HL-60 (cell line): Measurements from ENCODE around the gene TSHZ2.

Experiments
- DNase-seq, 2 experiments: peaks; one replicate each; pipeline ENCODE4 v3.0.0-alpha.2; 2010 to 2020; ENCODE audit warnings: low read depth in 1 of 2, low spot score in 1 of 2
- H3K27ac ChIP-seq: fragments of 250-450 bp; sonication (Bioruptor Pico); replicated peaks from 2 replicates; pipeline ENCODE4 v1.5.1; 2020; ENCODE audit warnings: mild to moderate bottlenecking, moderate library complexity
- H3K27me3 ChIP-seq: fragments of 250-450 bp; sonication (Bioruptor Pico); 2 replicates; pipeline ENCODE4 v1.5.1; 2021; ENCODE audit warnings: mild to moderate bottlenecking, moderate library complexity; ENCODE audit not compliant: insufficient read depth, poor library complexity, severe bottlenecking
- H3K4me3 ChIP-seq: replicated peaks from 2 replicates; pipeline ENCODE4 v1.5.1; 2011; ENCODE audit warnings: mild to moderate bottlenecking, control low read depth, low read length; ENCODE audit not compliant: insufficient read depth
- CTCF ChIP-seq: IDR thresholded peaks from one replicate; pipeline ENCODE4 v1.5.1; 2011; ENCODE audit warnings: low read length, control low read depth, inconsistent platforms; ENCODE audit not compliant: insufficient read depth
- GABPA ChIP-seq: IDR thresholded peaks from 2 replicates; pipeline ENCODE4 v1.6.1; 2012; ENCODE audit warnings: low read depth
- POLR2AphosphoS5 ChIP-seq: IDR thresholded peaks from 2 replicates; pipeline ENCODE4 v1.6.1; 2012; ENCODE audit warnings: low read depth
- REST ChIP-seq: IDR thresholded peaks from 2 replicates; pipeline ENCODE4 v1.6.1; 2012; ENCODE audit warnings: low read depth; ENCODE audit not compliant: insufficient replicate concordance
- SPI1 ChIP-seq: IDR thresholded peaks from 2 replicates; pipeline ENCODE4 v1.6.1; 2012; ENCODE audit warnings: low read depth, mild to moderate bottlenecking, borderline replicate concordance

TSHZ2 gene

GRCh38 chr20:53274807-53275206 lies 302.6 kb downstream of the TSHZ2 start:
- Histone ChIP-seq H3K27me3 (no peaks in the 10 kb centered on the region), H3K4me3 (no peak overlapping the region), H3K27ac (no peak overlapping the region)
- no peak for TF ChIP-seq REST
- no peak for TF ChIP-seq POLR2AphosphoS5
- DNase-seq = no peak

GRCh38 chr20:53276143-53276542 lies 304.0 kb downstream of the TSHZ2 start:
- Histone ChIP-seq H3K4me3 (no peak overlapping the region), H3K27me3 (no peaks in the 10 kb centered on the region), H3K27ac (no peak overlapping the region)
- no peak for TF ChIP-seq CTCF
- TF ChIP-seq REST = no peak
- TF ChIP-seq GABPA = no peak
- no peak for TF ChIP-seq POLR2AphosphoS5
- no peak for TF ChIP-seq SPI1
- no peak for DNase-seq

GRCh38 chr20:53278555-53278954 lies 306.4 kb downstream of the TSHZ2 start:
- no peaks in the 10 kb centered on the region for H3K27me3 ChIP-seq
- TF ChIP-seq SPI1 (no peak), REST (no peak), POLR2AphosphoS5 (no peak), GABPA (no peak), CTCF (no peak)
- DNase-seq = no peak
- no peak overlapping the region for H3K27ac ChIP-seq
- no peak overlapping the region for H3K4me3 ChIP-seq

- no peaks in the 10 kb centered on the region for H3K27me3 ChIP-seq
- TF ChIP-seq SPI1 = no peak
- TF ChIP-seq REST = no peak
- no peak for TF ChIP-seq CTCF
- no peak for TF ChIP-seq GABPA
- TF ChIP-seq POLR2AphosphoS5 = no peak
- H3K27ac ChIP-seq = no peak overlapping the region
- no peak overlapping the region for H3K4me3 ChIP-seq
- no peak for DNase-seq
Observed at GRCh38 chr20:53279735-53280134, 307.6 kb downstream of the TSHZ2 start.
